HEK293 (cell line): ENCODE results near the gene ACSS2.

Experiments
- GLI2 ChIP-seq: fragments of 450-650 bp; formaldehyde crosslinking; IDR thresholded peaks from 2 replicates; pipeline ENCODE4; 2017; ENCODE audit warnings: missing biosample characterization, missing genetic modification characterization, low read depth, borderline replicate concordance
- KLF10 ChIP-seq: fragments of 450-650 bp; IDR thresholded peaks from 2 replicates; pipeline ENCODE4 v1.5.1; 2018; ENCODE audit warnings: missing biosample characterization, mild to moderate bottlenecking, missing genetic modification characterization
- PATZ1 ChIP-seq: fragments of 450-650 bp; formaldehyde crosslinking; IDR thresholded peaks from 2 replicates; pipeline ENCODE4 v1.5.1; 2016; ENCODE audit warnings: missing biosample characterization, missing genetic modification characterization
- PRDM1 ChIP-seq: fragments of 450-650 bp; formaldehyde crosslinking; IDR thresholded peaks from 2 replicates; pipeline ENCODE4; 2016; ENCODE audit warnings: missing biosample characterization, missing genetic modification characterization
- PRDM2 ChIP-seq: fragments of 450-650 bp; formaldehyde crosslinking; IDR thresholded peaks from 2 replicates; pipeline ENCODE4 v1.5.1; 2016; ENCODE audit warnings: missing biosample characterization, missing genetic modification characterization, borderline replicate concordance
- SALL2 ChIP-seq: fragments of 450-650 bp; formaldehyde crosslinking; IDR thresholded peaks from 2 replicates; pipeline ENCODE4 v1.5.0; 2017; ENCODE audit warnings: missing biosample characterization, mild to moderate bottlenecking, missing genetic modification characterization, borderline replicate concordance
- SCRT2 ChIP-seq: fragments of 450-650 bp; formaldehyde crosslinking; IDR thresholded peaks from 2 replicates; pipeline ENCODE4 v1.5.1; 2016; ENCODE audit warnings: missing biosample characterization, missing genetic modification characterization
- ZBTB17 ChIP-seq: fragments of 450-650 bp; formaldehyde crosslinking; IDR thresholded peaks from 2 replicates; pipeline ENCODE4 v1.5.1; 2016; ENCODE audit warnings: missing biosample characterization, missing genetic modification characterization
- ZBTB7A ChIP-seq: fragments of 450-650 bp; formaldehyde crosslinking; IDR thresholded peaks from 2 replicates; pipeline ENCODE4 v1.5.1; 2016; ENCODE audit warnings: low read depth, missing biosample characterization, missing genetic modification characterization
- ZFHX2 ChIP-seq: fragments of 450-650 bp; formaldehyde crosslinking; conservative IDR thresholded peaks from 2 replicates; pipeline ENCODE4 v1.5.1; 2016; ENCODE audit warnings: missing biosample characterization, missing genetic modification characterization
- ZNF10 ChIP-seq: fragments of 450-650 bp; formaldehyde crosslinking; IDR thresholded peaks from 2 replicates; pipeline ENCODE4 v1.5.1; 2017; ENCODE audit warnings: missing biosample characterization, missing genetic modification characterization
- ZNF121 ChIP-seq: fragments of 450-650 bp; formaldehyde crosslinking; IDR thresholded peaks from 2 replicates; pipeline ENCODE4 v1.5.1; 2016; ENCODE audit warnings: missing biosample characterization, missing genetic modification characterization
- ZNF146 ChIP-seq: fragments of 450-650 bp; formaldehyde crosslinking; IDR thresholded peaks from 2 replicates; pipeline ENCODE4 v1.5.1; 2016; ENCODE audit warnings: missing biosample characterization, missing genetic modification characterization
- ZNF2 ChIP-seq: fragments of 450-650 bp; formaldehyde crosslinking; IDR thresholded peaks from 2 replicates; pipeline ENCODE4 v1.5.1; 2016; ENCODE audit warnings: missing biosample characterization, missing genetic modification characterization
- ZNF221 ChIP-seq: fragments of 450-650 bp; formaldehyde crosslinking; IDR thresholded peaks from 2 replicates; pipeline ENCODE4 v1.5.1; 2017; ENCODE audit warnings: missing biosample characterization, missing genetic modification characterization, borderline replicate concordance
- ZNF23 ChIP-seq: fragments of 450-650 bp; formaldehyde crosslinking; IDR thresholded peaks from 2 replicates; pipeline ENCODE4 v1.5.1; 2016; ENCODE audit warnings: missing biosample characterization, missing genetic modification characterization, borderline replicate concordance
- ZNF239 ChIP-seq: fragments of 450-650 bp; formaldehyde crosslinking; IDR thresholded peaks from 2 replicates; pipeline ENCODE4 v1.5.1; 2016; ENCODE audit warnings: missing biosample characterization, missing genetic modification characterization
- ZNF302 ChIP-seq: fragments of 450-650 bp; formaldehyde crosslinking; IDR thresholded peaks from 2 replicates; pipeline ENCODE4 v1.5.1; 2016; ENCODE audit warnings: missing biosample characterization, missing genetic modification characterization, low read depth
- ZNF366 ChIP-seq: fragments of 450-650 bp; formaldehyde crosslinking; conservative IDR thresholded peaks from 2 replicates; pipeline ENCODE4 v1.5.1; 2016; ENCODE audit warnings: missing biosample characterization, missing genetic modification characterization
- ZNF391 ChIP-seq: fragments of 450-650 bp; formaldehyde crosslinking; IDR thresholded peaks from 2 replicates; pipeline ENCODE4 v1.5.1; 2016; ENCODE audit warnings: low read depth, missing biosample characterization, missing genetic modification characterization, borderline replicate concordance
- ZNF423 ChIP-seq: fragments of 450-650 bp; formaldehyde crosslinking; IDR thresholded peaks from 2 replicates; pipeline ENCODE4 v1.5.1; 2016; ENCODE audit warnings: missing biosample characterization, missing genetic modification characterization
- ZNF433 ChIP-seq: fragments of 450-650 bp; formaldehyde crosslinking; IDR thresholded peaks from 2 replicates; pipeline ENCODE4 v1.5.1; 2016; ENCODE audit warnings: missing biosample characterization, missing genetic modification characterization, low read depth
- ZNF510 ChIP-seq: fragments of 450-650 bp; formaldehyde crosslinking; IDR thresholded peaks from 2 replicates; pipeline ENCODE4 v1.5.1; 2018; ENCODE audit warnings: mild to moderate bottlenecking, missing genetic modification characterization, missing biosample characterization; ENCODE audit not compliant: insufficient replicate concordance
- ZNF610 ChIP-seq: fragments of 450-650 bp; formaldehyde crosslinking; IDR thresholded peaks from 2 replicates; pipeline ENCODE4 v1.5.1; 2016; ENCODE audit warnings: missing biosample characterization, missing genetic modification characterization, borderline replicate concordance
- ZNF747 ChIP-seq: fragments of 450-650 bp; formaldehyde crosslinking; IDR thresholded peaks from 2 replicates; pipeline ENCODE4 v1.5.1; 2016; ENCODE audit warnings: missing biosample characterization, missing genetic modification characterization
- ZNF76 ChIP-seq: fragments of 450-650 bp; formaldehyde crosslinking; IDR thresholded peaks from 2 replicates; pipeline ENCODE4; 2016; ENCODE audit warnings: low read depth, missing biosample characterization, missing genetic modification characterization, borderline replicate concordance
- ZNF785 ChIP-seq: fragments of 450-650 bp; formaldehyde crosslinking; IDR thresholded peaks from 2 replicates; pipeline ENCODE4 v1.5.1; 2016; ENCODE audit warnings: missing biosample characterization, missing genetic modification characterization
- ZNF843 ChIP-seq: fragments of 450-650 bp; formaldehyde crosslinking; IDR thresholded peaks from 2 replicates; pipeline ENCODE4 v1.5.1; 2016; ENCODE audit warnings: missing biosample characterization, missing genetic modification characterization
- ZSCAN23 ChIP-seq: fragments of 450-650 bp; formaldehyde crosslinking; IDR thresholded peaks from 2 replicates; pipeline ENCODE4 v1.5.1; 2016; ENCODE audit warnings: missing biosample characterization, missing genetic modification characterization
- ZSCAN4 ChIP-seq: fragments of 450-650 bp; formaldehyde crosslinking; IDR thresholded peaks from 2 replicates; pipeline ENCODE4 v1.5.1; 2017; ENCODE audit warnings: missing biosample characterization, missing genetic modification characterization

The ACSS2 gene

GRCh38 chr20:34955231-34956040 is 79.0 kb downstream of the ACSS2 start, which contains the start of the genes GSS and MYH7B (continued):
- TF ChIP-seq ZNF2 (tag by site-specific recombination) (peak; percentile 85; the same call in 1 of the 2 replicates), ZNF146 (tag by site-specific recombination) (peak; percentile 56), ZBTB17 (tag by site-specific recombination) (peak; percentile 94), ZNF391 (peak; percentile 64; the same call in 1 of the 2 replicates), ZNF423 (tag by site-specific recombination) (no peak), ZNF510 (tag by site-specific recombination) (no peak), PRDM2 (no peak), ZNF366 (tag by site-specific recombination) (peak; percentile 65; the same call in 1 of the 2 replicates), PRDM1 (tag by site-specific recombination) (0 out of 2 replicates have a peak, but pooled peaks have one; percentile 2), ZNF785 (tag by site-specific recombination) (peak; percentile 82), KLF10 (tag by site-specific recombination) (no peak; the same call in 1 of the 2 replicates), ZSCAN4 (0 out of 2 replicates have a peak, but pooled peaks have one; percentile 36), ZBTB7A (tag by site-specific recombination) (0 out of 2 replicates have a peak, but pooled peaks have one; percentile 16), ZFHX2 (tag by site-specific recombination) (peak; percentile 44), ZNF23 (tag by site-specific recombination) (no peak; the same call in 1 of the 2 replicates), ZNF76 (tag by site-specific recombination) (peak; percentile 74; the same call in 1 of the 2 replicates), SALL2 (tag by site-specific recombination) (no peak), ZNF433 (tag by site-specific recombination) (no peak), GLI2 (no peak), PATZ1 (tag by site-specific recombination) (peak; percentile 81; the same call in 1 of the 2 replicates), ZNF610 (tag by site-specific recombination) (peak; percentile 92; the same call in 1 of the 2 replicates), ZNF302 (tag by site-specific recombination) (no peak), SCRT2 (tag by site-specific recombination) (peak; percentile 94), ZSCAN23 (tag by site-specific recombination) (peak; percentile 91; the same call in 1 of the 2 replicates), ZNF121 (tag by site-specific recombination) (peak; percentile 94), ZNF221 (tag by site-specific recombination) (no peak), ZNF747 (no peak), ZNF10 (tag by site-specific recombination) (no peak), ZNF843 (tag by site-specific recombination) (peak; percentile 15; the same call in 1 of the 2 replicates), ZNF239 (tag by site-specific recombination) (0 out of 2 replicates have a peak, but pooled peaks have one; percentile 17)
